Prostate gland (tissue), 2 donors: ENCODE results near the gene ZBTB16. TPM values are rescaled to one million over a fixed set of nuclear protein-coding genes. Genes with fewer than 3 reads are reported as not detected.

ENCODE experiments used
- DNase-seq: peaks from one replicate; pipeline ENCODE4 v3.0.0-alpha.2; 2019; ENCODE audit warnings: low spot score
- H3K27ac ChIP-seq, 2 donors: fragments of 200-600 bp; sonication (generic); 2 replicates each; pipeline ENCODE4 v1.5.1; 2017 to 2019
- H3K27me3 ChIP-seq: fragments of 200-600 bp; sonication (generic); replicated peaks from 2 replicates; pipeline ENCODE4 v1.5.1; 2019; ENCODE audit not compliant: insufficient read depth
- H3K36me3 ChIP-seq, 2 donors: fragments of 200-600 bp; sonication (generic); 1 replicate in 1 of 2; 2 replicates in 1 of 2; pipeline versions ENCODE4 v1.5.1 to v1.8.1; 2017 to 2019
- H3K4me1 ChIP-seq: fragments of 200-600 bp; sonication (generic); replicated peaks from 2 replicates; pipeline ENCODE4 v1.5.1; 2019
- H3K4me3 ChIP-seq, 2 donors: fragments of 200-600 bp; sonication (generic); 2 replicates each; pipeline ENCODE4 v1.5.1; 2017 to 2019
- H3K9me3 ChIP-seq: fragments of 200-600 bp; sonication (generic); 2 replicates; pipeline ENCODE4 v1.5.1; 2017
- POLR2A ChIP-seq: fragments of 450-650 bp; IDR thresholded peaks from one replicate; pipeline ENCODE4 v1.6.1; 2016; ENCODE audit warnings: antibody characterized with exemption, mild to moderate bottlenecking
- POLR2AphosphoS5 ChIP-seq: sonication (generic); formaldehyde crosslinking; IDR thresholded peaks from one replicate; pipeline ENCODE4 v1.6.1; 2017; ENCODE audit warnings: antibody characterized with exemption
- WGBS: methylation state at CpG from one replicate; pipeline ENCODE4 v1.1.5; 2018; 5-methylcytosine and 5-hydroxymethylcytosine counted together
- intact Hi-C: fragments of 100-400 bp; cut with DNase I; formaldehyde crosslinking; loops from one replicate; pipeline ENCODE4 v1.14.2; 2022
- total RNA-seq, 2 donors: library from RNA; depleted of rRNA; stranded (reverse); fragments of >200 nt; gene quantifications; one replicate each; pipeline ENCODE4 v1.1.0, GENCODE V29; 2016
- TF ChIP-seq, protein P1 (sequence below), 4 experiments: fragments of 200-600 bp in 2 of 4; fragments of 450-650 bp in 2 of 4; sonication (generic) in 2 of 4; IDR thresholded peaks; 1 replicate in 3 of 4; 2 replicates in 1 of 4; pipeline ENCODE4 v1.5.1; 2016 to 2019; ENCODE audit warnings: antibody characterized with exemption in 4 of 4, mild to moderate bottlenecking in 2 of 4, moderate library complexity in 2 of 4

ZBTB16 gene
- total RNA-seq, 2 donors from 2014 or later = 171 to 230 TPM

GRCh38 chr11:114135737-114136151 lies 76.2 kb downstream of the ZBTB16 start:
- no peak for TF ChIP-seq POLR2A
- TF ChIP-seq, protein P1, sequence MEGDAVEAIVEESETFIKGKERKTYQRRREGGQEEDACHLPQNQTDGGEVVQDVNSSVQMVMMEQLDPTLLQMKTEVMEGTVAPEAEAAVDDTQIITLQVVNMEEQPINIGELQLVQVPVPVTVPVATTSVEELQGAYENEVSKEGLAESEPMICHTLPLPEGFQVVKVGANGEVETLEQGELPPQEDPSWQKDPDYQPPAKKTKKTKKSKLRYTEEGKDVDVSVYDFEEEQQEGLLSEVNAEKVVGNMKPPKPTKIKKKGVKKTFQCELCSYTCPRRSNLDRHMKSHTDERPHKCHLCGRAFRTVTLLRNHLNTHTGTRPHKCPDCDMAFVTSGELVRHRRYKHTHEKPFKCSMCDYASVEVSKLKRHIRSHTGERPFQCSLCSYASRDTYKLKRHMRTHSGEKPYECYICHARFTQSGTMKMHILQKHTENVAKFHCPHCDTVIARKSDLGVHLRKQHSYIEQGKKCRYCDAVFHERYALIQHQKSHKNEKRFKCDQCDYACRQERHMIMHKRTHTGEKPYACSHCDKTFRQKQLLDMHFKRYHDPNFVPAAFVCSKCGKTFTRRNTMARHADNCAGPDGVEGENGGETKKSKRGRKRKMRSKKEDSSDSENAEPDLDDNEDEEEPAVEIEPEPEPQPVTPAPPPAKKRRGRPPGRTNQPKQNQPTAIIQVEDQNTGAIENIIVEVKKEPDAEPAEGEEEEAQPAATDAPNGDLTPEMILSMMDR (IDR thresholded peaks at IDR 0.05) = no peak
- 69% methylated on average over 4 of the region's 4 CpGs for WGBS
- H3K4me1 ChIP-seq = peaks cover 25% of the 10 kb centered on the region
- DNase-seq = no peak
- H3K36me3 ChIP-seq = no peaks in the 10 kb centered on the region
- intact Hi-C loops = no loop called here
- no peaks in the 10 kb centered on the region for H3K27me3 ChIP-seq
- no peaks in the 10 kb centered on the region for H3K9me3 ChIP-seq
- H3K27ac ChIP-seq = no peak overlapping the region
- H3K4me3 ChIP-seq = no peak overlapping the region

DNA sequence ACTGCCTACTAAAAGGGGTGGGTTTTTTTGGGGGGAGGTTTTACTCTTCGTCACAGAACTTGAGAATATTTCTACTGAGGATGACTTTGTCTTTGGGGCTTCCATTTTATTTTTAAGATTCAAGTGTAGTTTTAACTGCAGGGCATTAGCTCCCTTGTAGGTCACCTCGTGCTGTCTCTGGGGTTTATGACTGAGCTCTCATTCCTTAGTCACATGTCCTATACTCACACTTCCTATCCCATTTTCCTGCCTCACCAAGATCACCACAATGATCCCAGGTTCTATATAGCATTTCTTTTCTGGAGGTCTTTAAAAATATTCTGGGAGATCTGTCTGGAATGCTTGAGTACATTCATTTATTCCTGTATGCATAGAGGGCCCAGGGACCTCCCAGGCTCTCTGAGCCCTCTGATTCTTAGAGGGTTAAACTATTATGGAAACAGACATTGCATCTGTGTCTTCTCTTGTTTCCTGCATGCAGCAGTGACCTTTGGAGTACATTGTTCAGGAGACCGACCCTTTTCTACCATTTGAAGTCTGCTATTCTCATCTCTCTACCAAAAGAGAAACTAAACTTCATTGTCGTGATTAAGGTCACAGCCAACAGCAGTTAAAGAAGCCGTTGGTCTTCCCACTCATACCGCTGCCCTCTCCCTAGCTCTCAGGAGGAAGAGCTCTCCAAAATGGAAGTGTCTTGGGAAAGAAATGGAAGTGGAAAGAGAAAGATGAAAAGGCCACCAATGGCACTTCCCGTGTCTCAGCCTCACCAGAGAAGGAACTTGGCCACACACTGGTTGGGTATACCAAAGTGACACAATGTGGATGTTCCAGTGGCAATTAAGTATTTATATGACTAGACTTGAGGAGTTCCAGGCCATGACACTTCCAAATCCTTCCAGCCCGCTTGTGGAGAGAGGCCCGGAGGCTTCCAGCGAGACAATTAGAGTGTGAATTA lies 77.5 kb downstream of the ZBTB16 start:
- WGBS = 78% methylated on average over 10 of the region's 10 CpGs
- no peaks in the 10 kb centered on the region for H3K9me3 ChIP-seq
- no peaks in the 10 kb centered on the region for H3K27me3 ChIP-seq
- TF ChIP-seq POLR2A = no peak
- TF ChIP-seq, protein P1 (IDR thresholded peaks at IDR 0.05) = no peak
- no peak for TF ChIP-seq POLR2AphosphoS5
- H3K4me1 ChIP-seq = peaks cover 17% of the 10 kb centered on the region
- DNase-seq = no peak
- intact Hi-C loops = no loop called here
- no peak overlapping the region for H3K4me3 ChIP-seq
- H3K36me3 ChIP-seq = no peaks in the 10 kb centered on the region
- no peak overlapping the region for H3K27ac ChIP-seq

DNA sequence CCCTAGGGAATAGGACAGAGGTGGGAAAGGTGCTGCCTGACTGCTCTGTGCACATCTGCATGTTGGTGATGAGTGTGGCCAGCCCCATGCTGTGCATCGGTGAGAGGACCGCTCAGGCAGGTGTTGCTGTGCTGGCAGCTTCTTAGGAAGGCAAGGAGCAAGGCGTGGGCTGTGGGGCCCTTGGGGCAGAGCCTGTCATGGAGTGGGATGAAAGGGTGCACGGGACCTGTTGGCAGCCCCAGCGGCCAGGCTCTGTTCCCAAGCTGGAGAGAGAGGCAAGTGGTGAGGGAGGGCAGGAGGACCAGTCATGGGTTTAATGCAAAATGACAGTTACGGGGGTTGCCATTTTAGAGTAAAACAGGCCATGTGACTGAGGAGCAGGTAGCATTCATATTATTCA lies 78.3 kb downstream of the ZBTB16 start:
- no peak overlapping the region for H3K4me3 ChIP-seq
- no peaks in the 10 kb centered on the region for H3K36me3 ChIP-seq
- H3K4me1 ChIP-seq = peaks cover 14% of the 10 kb centered on the region
- no peak overlapping the region for H3K27ac ChIP-seq
- TF ChIP-seq POLR2AphosphoS5 (no peak), POLR2A (no peak)
- TF ChIP-seq, protein P1 (IDR thresholded peaks at IDR 0.05) = no peak
- H3K9me3 ChIP-seq = no peaks in the 10 kb centered on the region
- WGBS = 91% methylated on average over 6 of the region's 6 CpGs
- no peaks in the 10 kb centered on the region for H3K27me3 ChIP-seq
- no peak for DNase-seq
- intact Hi-C loops = no loop called here

GRCh38 chr11:114138411-114138810 lies 78.9 kb downstream of the ZBTB16 start:
- 91% methylated on average over 4 of the region's 4 CpGs for WGBS
- Histone ChIP-seq H3K27ac (no peak overlapping the region), H3K27me3 (no peaks in the 10 kb centered on the region), H3K36me3 (no peaks in the 10 kb centered on the region), H3K4me1 (peaks cover 17% of the 10 kb centered on the region), H3K4me3 (no peak overlapping the region), H3K9me3 (no peaks in the 10 kb centered on the region)
- no peak for DNase-seq
- no peak for TF ChIP-seq POLR2A
- TF ChIP-seq, protein P1 (IDR thresholded peaks at IDR 0.05) = no peak
- no peak for TF ChIP-seq POLR2AphosphoS5
- intact Hi-C loops = no loop called here

GRCh38 chr11:114140826-114141225 lies 81.3 kb downstream of the ZBTB16 start:
- intact Hi-C loops = loop anchor here (10.0 kb wide), 1 partner anchor 56 kb away; no protein-coding TSS in a partner anchor
- no peaks in the 10 kb centered on the region for H3K36me3 ChIP-seq
- 87% methylated on average over 13 of the region's 13 CpGs for WGBS
- DNase-seq = no peak
- H3K27me3 ChIP-seq = no peaks in the 10 kb centered on the region
- TF ChIP-seq POLR2AphosphoS5 (no peak), POLR2A (no peak)
- TF ChIP-seq, protein P1 (IDR thresholded peaks at IDR 0.05) = no peak
- H3K4me3 ChIP-seq = no peak overlapping the region
- H3K9me3 ChIP-seq = no peaks in the 10 kb centered on the region
- H3K4me1 ChIP-seq = peaks cover 25% of the 10 kb centered on the region
- peak overlapping the region in 1 of 2 donors; percentile 23 for H3K27ac ChIP-seq
